ENCODE data around the gene MAP2K5.

MAP2K5 gene

DNA sequence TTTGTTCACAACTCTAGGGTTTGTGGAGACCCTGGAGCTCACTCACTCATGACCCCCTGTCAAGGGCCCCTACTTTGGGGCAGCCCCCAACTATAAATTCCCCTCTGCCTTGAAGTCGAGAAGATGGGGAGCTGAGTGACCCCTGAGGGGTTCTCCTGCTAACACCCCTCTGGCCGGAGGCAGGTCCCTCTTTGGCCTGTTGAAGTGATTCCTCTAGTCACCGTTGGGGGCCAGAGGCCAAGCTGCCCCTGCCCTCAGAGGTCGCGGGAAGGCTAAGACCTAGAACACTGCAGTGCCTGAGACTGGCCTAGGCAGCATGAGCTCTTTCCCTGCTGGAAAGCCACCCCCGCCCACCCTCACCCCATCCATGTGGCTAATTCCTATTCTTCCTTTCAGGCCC is 267.4 kb downstream of the MAP2K5 start:
- peak; percentile 23 for DNase-seq

- peak; percentile 40 for DNase-seq
Observed at GRCh38 chr15:67812241-67812644, 269.7 kb downstream of the MAP2K5 start.

DNA sequence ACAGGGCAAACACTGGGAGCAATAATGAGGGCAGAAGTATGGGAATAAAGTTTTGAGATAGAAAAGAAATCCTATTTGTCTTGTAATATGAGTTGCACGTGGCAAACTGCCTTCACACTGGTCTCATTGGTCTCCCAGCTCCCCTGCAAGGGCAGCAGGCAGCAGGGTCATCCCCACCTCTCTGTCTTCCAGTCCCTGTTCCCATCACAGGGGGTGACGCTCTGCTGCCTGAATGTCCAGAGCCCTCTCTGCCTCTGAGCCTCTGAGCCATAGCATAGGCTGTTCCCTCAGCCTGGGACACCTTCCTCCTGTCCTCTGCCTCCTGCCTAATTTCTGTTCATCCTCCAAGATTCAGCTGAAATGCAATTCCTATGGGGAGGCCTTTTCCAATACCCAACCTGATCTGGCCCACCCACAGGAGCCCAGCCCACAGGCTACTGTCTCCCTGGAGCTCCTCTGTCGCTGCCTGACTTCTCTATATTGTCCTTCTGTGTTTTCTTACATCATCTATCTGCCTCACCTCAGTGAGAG is 270.7 kb downstream of the MAP2K5 start:
- peak; percentile 15 for DNase-seq

DNA sequence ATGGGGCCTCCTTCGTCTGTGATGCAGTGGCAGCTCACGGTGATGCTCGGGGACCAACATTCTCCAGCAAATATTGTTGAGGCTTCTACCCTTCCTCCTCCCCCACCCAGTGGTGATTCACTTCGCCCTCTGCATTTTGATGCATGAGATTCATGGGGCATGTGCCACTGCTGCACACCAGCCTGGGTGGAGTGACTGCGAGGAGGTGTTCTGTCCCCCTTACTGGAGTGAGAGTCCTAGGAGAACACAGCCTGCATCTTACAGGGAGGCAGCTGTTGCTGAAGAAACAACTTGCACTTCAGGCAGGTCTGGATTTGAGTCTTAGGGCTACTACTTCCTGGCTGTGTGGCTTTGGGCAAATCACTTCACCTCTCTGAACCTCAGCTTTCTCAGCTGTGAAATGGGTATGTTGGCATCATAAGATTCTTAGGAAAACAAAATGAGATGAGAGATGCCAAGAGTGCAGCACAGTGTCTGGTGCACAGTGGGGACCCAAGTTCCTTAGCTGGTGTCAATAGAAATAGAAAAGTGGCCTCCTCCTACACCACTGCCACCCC is 272.6 kb downstream of the MAP2K5 start:
- peak; percentile 25 for DNase-seq

DNA sequence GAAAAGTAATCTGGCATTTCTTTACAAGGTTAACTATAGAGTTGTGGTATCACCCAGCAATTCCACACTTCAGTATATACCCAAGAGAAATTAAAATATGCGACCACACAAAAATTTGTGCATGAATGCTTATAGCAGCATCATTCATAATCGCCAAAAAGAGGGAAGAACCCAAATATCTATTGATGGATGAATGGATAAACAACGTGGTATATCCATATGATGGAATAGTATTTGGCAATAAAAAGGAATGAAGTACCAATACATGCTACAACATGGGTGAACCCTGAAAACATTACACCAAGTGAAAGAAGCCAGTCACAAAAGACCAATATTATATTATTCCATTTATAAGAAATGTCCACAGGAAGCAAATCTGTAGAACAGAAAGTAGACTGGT is 274.2 kb downstream of the MAP2K5 start:
- DNase-seq = no peak

DNA sequence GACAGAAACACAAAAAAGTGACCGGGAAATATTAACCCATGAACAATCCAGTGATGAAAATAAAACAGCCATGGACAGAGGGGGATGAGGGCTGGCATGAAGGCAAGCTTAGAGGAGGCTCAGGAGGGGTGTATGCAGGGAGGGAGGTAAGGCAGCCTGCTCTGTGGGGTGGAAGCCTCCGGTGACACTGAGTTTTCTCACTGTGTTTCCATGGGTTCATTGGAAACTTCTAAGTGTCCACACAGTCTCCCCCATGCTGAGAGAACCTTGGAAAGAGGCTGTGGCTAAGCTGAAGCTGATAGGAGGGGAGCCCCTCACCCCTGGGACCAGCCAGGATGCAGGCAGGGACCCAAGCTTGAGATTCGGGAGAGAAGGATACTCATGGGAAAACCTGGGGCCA is 276.0 kb downstream of the MAP2K5 start:
- no peak for DNase-seq

GRCh38 chr15:67819636-67820035 is 277.1 kb downstream of the MAP2K5 start:
- DNase-seq = no peak

GRCh38 chr15:67820122-67820991 is 277.9 kb downstream of the MAP2K5 start:
- no peak for DNase-seq

- peak; percentile 89 for DNase-seq
Observed at GRCh38 chr15:67820992-67821783, 278.7 kb downstream of the MAP2K5 start.

- no peak for DNase-seq
Observed at GRCh38 chr15:67821784-67822440, 279.4 kb downstream of the MAP2K5 start.

DNA sequence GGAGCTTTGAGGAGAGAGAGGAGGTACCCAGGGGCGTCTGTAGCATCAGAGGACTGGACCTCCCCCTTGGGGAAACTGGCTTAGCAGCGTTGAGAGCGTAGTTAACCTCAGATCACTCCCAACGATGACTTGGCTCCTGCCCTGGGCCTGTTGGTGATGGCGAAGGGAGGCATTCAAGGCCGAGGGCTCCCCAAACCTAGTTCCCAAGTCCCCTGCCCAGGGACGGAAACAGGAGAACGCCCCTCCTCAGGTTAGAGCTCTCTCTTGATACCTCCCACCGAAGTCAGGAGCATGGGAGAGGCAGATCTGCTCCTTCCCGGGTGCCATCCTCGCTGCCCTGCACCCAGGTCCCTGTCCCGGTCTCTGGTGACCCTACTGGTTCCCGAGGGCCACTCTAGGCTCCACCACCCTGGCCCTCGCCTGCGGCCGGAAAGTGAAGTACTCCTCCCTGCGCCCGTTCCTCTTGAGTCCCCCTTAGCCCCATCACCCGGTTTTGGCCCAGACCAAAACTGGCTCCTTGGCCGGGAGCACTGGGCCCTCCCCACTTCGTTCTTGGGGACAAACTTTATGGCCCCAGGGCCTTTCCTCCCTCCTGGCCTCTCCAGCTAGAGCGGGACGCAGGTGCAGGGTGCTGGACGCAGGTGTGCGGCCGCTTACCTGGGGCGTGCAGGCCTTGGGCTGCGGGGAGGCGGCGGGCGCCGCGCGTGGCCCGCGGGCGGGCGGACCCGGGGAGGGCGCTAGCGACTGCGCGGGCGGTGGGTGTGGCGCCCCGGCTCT is 280.2 kb downstream of the MAP2K5 start:
- no peak for DNase-seq

DNA sequence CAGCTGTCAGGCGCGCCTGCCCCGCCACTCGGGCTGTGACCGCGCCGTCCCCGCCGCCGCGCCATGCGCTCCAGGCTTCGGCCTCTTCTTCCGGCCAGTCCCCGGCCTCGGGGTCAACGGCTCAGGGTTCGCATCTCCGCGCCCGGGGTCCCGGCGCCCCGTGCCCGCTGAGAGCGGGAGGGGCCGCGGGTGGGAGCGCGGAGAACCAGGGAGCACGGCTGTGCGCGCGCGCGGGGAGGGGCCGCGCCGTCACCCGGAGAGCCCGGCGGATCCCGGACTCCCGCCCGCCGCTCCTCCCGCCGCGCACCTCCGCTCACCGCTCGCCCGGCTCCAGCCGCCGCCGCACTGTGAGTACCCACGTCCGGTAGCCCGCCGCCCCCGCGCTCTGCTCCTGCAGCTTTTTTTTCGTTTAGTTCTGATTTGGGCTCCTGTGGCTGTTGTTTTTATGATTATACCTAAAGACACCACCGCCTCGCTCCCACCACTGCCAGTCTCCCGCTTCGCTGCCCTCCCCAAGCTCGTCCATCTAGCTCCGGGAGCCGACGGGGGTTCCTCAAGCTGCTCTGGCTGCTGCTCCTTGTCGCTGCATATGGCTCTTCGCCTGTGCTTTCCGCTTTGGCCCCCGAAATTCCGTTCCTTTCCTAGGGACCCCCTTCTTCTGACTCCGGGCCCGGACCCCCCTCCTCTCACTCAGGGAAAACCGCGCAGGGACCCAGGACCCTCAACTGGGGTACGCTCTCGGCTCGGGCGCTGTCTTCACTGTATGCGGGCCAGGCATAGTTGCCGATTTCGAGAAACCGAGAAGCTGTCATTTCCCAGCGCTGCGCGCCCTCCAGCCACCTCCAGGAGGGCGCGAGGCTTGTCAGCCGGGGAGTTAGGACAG is 281.1 kb downstream of the MAP2K5 start:
- no peak for DNase-seq

- no peak for DNase-seq
Observed at GRCh38 chr15:67824197-67824968, 281.9 kb downstream of the MAP2K5 start.

GRCh38 chr15:67824976-67825880 is 282.7 kb downstream of the MAP2K5 start, which contains the start of gene SKOR1:
TSS of gene SKOR1 (plus strand) at chr15:67825509. CDS start at chr15:67825603, 94 bp downstream.
- no peak for DNase-seq

DNA sequence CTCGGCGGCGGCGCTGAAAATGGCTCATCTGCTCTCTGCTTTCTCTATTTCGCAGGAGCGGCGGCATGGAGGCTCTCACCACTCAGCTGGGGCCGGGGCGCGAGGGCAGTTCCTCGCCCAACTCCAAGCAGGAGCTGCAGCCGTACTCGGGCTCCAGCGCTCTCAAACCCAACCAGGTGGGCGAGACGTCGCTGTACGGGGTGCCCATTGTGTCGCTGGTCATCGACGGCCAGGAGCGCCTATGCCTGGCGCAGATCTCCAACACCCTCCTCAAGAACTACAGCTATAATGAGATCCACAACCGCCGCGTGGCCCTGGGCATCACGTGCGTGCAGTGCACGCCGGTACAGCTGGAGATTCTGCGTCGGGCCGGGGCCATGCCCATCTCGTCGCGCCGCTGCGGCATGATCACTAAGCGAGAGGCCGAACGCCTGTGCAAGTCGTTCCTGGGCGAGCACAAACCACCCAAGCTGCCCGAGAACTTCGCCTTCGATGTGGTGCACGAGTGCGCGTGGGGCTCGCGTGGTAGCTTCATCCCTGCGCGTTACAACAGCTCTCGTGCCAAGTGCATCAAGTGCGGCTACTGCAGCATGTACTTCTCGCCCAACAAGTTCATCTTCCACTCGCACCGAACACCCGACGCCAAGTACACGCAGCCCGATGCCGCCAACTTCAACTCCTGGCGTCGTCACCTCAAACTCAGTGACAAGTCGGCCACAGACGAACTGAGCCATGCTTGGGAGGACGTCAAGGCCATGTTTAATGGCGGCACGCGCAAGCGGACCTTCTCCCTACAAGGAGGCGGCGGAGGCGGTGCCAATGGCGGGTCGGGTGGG is 283.6 kb downstream of the MAP2K5 start:
- DNase-seq = no peak

GRCh38 chr15:67826717-67827561 is 284.4 kb downstream of the MAP2K5 start:
- DNase-seq = no peak
